Ishikawa (cell line): ENCODE data around the gene FASTKD2.

Source experiments
- EP300 ChIP-seq: IDR thresholded peaks from 2 replicates; pipeline ENCODE4 v1.6.1; 2012; ENCODE audit warnings: borderline replicate concordance
- TCF12 ChIP-seq: IDR thresholded peaks from 2 replicates; pipeline ENCODE4 v1.6.1; 2012; ENCODE audit warnings: low read depth
- TEAD4 ChIP-seq: IDR thresholded peaks from 2 replicates; pipeline ENCODE4 v1.6.1; 2012
- ZBTB7A ChIP-seq: IDR thresholded peaks from 2 replicates; pipeline ENCODE4 v1.6.1; 2012; ENCODE audit warnings: low read depth
- TF ChIP-seq, protein P1 (sequence below): IDR thresholded peaks from 2 replicates; pipeline ENCODE4 v1.6.1; 2012; ENCODE audit warnings: low read depth, mild to moderate bottlenecking
- TF ChIP-seq, protein P2 (sequence below): IDR thresholded peaks from 2 replicates; pipeline ENCODE4 v1.6.1; 2012

DNA sequence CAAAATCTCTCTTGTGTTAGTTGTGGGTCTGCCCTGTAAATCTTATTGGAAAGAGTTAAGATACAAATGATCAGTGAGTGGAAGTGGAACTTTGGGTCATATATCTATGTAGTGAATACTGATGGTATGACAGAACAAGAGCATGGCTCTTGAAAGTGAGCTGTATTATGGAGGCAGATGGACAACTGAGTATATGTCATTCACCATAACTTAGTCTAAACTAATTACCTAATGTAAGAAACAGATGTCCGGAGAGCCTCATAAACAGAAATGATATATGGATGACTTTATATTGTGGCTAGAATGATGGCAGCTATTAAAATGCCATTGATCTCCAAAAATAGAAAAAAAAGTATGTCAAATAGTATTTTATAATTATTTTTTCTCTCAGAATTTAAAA is 72.4 kb downstream of the FASTKD2 start:
- TF ChIP-seq, protein P1, sequence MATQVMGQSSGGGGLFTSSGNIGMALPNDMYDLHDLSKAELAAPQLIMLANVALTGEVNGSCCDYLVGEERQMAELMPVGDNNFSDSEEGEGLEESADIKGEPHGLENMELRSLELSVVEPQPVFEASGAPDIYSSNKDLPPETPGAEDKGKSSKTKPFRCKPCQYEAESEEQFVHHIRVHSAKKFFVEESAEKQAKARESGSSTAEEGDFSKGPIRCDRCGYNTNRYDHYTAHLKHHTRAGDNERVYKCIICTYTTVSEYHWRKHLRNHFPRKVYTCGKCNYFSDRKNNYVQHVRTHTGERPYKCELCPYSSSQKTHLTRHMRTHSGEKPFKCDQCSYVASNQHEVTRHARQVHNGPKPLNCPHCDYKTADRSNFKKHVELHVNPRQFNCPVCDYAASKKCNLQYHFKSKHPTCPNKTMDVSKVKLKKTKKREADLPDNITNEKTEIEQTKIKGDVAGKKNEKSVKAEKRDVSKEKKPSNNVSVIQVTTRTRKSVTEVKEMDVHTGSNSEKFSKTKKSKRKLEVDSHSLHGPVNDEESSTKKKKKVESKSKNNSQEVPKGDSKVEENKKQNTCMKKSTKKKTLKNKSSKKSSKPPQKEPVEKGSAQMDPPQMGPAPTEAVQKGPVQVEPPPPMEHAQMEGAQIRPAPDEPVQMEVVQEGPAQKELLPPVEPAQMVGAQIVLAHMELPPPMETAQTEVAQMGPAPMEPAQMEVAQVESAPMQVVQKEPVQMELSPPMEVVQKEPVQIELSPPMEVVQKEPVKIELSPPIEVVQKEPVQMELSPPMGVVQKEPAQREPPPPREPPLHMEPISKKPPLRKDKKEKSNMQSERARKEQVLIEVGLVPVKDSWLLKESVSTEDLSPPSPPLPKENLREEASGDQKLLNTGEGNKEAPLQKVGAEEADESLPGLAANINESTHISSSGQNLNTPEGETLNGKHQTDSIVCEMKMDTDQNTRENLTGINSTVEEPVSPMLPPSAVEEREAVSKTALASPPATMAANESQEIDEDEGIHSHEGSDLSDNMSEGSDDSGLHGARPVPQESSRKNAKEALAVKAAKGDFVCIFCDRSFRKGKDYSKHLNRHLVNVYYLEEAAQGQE: no peak
- TF ChIP-seq EP300: no peak
- no peak for TF ChIP-seq ZBTB7A
- TF ChIP-seq, protein P2, sequence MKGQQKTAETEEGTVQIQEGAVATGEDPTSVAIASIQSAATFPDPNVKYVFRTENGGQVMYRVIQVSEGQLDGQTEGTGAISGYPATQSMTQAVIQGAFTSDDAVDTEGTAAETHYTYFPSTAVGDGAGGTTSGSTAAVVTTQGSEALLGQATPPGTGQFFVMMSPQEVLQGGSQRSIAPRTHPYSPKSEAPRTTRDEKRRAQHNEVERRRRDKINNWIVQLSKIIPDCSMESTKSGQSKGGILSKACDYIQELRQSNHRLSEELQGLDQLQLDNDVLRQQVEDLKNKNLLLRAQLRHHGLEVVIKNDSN: no peak
- TF ChIP-seq TCF12: no peak
- no peak for TF ChIP-seq TEAD4
